ENCODE measurements around the gene ESAM. TPM values are rescaled to one million over a fixed set of nuclear protein-coding genes. Genes with fewer than 3 reads are reported as not detected.

ESAM gene
- polyA plus RNA-seq, 1 of the 3 experiments (the other 2 are of a cell fraction) = 1.3 TPM

GRCh38 chr11:124729571-124729970 lies 32.5 kb downstream of the ESAM start:
- no peak overlapping the region for H3K4me3 ChIP-seq (ENCODE audit: low read depth in 2 of 2, low read length in 1 of 2)
- H3K9ac ChIP-seq = no peak overlapping the region
- H4K20me1 ChIP-seq (ENCODE audit: insufficient read depth) = no peaks in the 10 kb centered on the region
- DNase-seq = no peak
- H3K27ac ChIP-seq (ENCODE audit: low read depth in 2 of 2, low read length in 1 of 2) = no peak overlapping the region
- ChIA-PET POLR2A (no interaction called here), CTCF (interaction anchor here (1.1 kb wide), 1 partner anchor 64 kb away, joined by 3 read pairs; no protein-coding TSS in a partner anchor)
- H2AFZ ChIP-seq (ENCODE audit: low read depth) = no peak overlapping the region
- TF ChIP-seq RXRA (IDR thresholded peaks at IDR 0.05; ENCODE audit: borderline replicate concordance, low read depth) (no peak), MXI1 (IDR thresholded peaks at IDR 0.05; ENCODE audit: low read depth, low read length) (no peak), GABPA (IDR thresholded peaks at IDR 0.05; ENCODE audit: low read depth) (no peak), IRF3 (IDR thresholded peaks at IDR 0.05; ENCODE audit: low read depth, low read length) (no peak), TAF1 (IDR thresholded peaks at IDR 0.05; ENCODE audit: borderline replicate concordance, low read depth, low read length) (no peak), RAD21 (IDR thresholded peaks at IDR 0.05; ENCODE audit: low read length) (no peak), USF2 (IDR thresholded peaks at IDR 0.05; ENCODE audit: borderline replicate concordance, low read depth, low read length) (no peak), NRF1 (IDR thresholded peaks at IDR 0.05; ENCODE audit: low read depth, low read length) (no peak)
- no peaks in the 10 kb centered on the region for H3K9me3 ChIP-seq
- peaks cover 11% of the 10 kb centered on the region for H3F3A ChIP-seq (replicated peaks; ENCODE audit: insufficient read depth)
- H3K4me2 ChIP-seq = no peak overlapping the region
- WGBS (ENCODE audit: low lambda C conversion rate) = 72% methylated on average over 4 of the region's 4 CpGs
- peaks cover 5 to 22% of the 10 kb centered on the region in 2 experiments; a peak in 2 of 4 replicates for H3K4me1 ChIP-seq (ENCODE audit: control insufficient read depth in 1 of 2, insufficient read depth in 2 of 2, low read depth in 1 of 2, low read length in 1 of 2)
- H3K36me3 ChIP-seq (replicated peaks in 1 of 2; ENCODE audit: control insufficient read depth in 1 of 2, insufficient read depth in 2 of 2, low read length in 1 of 2) = no peaks in the 10 kb centered on the region
- no peaks in the 10 kb centered on the region for H3K79me2 ChIP-seq (ENCODE audit: insufficient read depth)
- H3K27me3 ChIP-seq (ENCODE audit: insufficient read depth) = no peaks in the 10 kb centered on the region
- no peaks in the 10 kb centered on the region for H3K9me2 ChIP-seq

- no peak overlapping the region for H3K9ac ChIP-seq
- H3K27me3 ChIP-seq (ENCODE audit: insufficient read depth) = no peaks in the 10 kb centered on the region
- ChIA-PET CTCF (no interaction called here), POLR2A (no interaction called here)
- H3K9me2 ChIP-seq = no peaks in the 10 kb centered on the region
- H3K79me2 ChIP-seq (ENCODE audit: insufficient read depth) = no peaks in the 10 kb centered on the region
- no peak overlapping the region for H3K4me3 ChIP-seq (ENCODE audit: low read depth in 2 of 2, low read length in 1 of 2)
- WGBS (ENCODE audit: low lambda C conversion rate) = 61% methylated on average over 2 of the region's 2 CpGs
- no peak overlapping the region for H3K4me2 ChIP-seq
- no peaks in the 10 kb centered on the region for H3K9me3 ChIP-seq
- TF ChIP-seq PBX3 (IDR thresholded peaks at IDR 0.05) (no peak), RCOR1 (IDR thresholded peaks at IDR 0.05; ENCODE audit: low read length) (no peak), FOXJ3 (CRISPR knock-in tag; IDR thresholded peaks at IDR 0.05) (no peak), POLR2AphosphoS5 (IDR thresholded peaks at IDR 0.05; ENCODE audit: low read depth, low read length) (no peak)
- peaks cover 5 to 22% of the 10 kb centered on the region in 2 experiments; a peak in 2 of 4 replicates for H3K4me1 ChIP-seq (ENCODE audit: control insufficient read depth in 1 of 2, insufficient read depth in 2 of 2, low read depth in 1 of 2, low read length in 1 of 2)
- H3K27ac ChIP-seq (ENCODE audit: low read depth in 2 of 2, low read length in 1 of 2) = no peak overlapping the region
- no peak for DNase-seq
- H2AFZ ChIP-seq (ENCODE audit: low read depth) = no peak overlapping the region
- no peaks in the 10 kb centered on the region for H3K36me3 ChIP-seq (replicated peaks in 1 of 2; ENCODE audit: control insufficient read depth in 1 of 2, insufficient read depth in 2 of 2, low read length in 1 of 2)
- peaks cover 11% of the 10 kb centered on the region for H3F3A ChIP-seq (replicated peaks; ENCODE audit: insufficient read depth)
- no peaks in the 10 kb centered on the region for H4K20me1 ChIP-seq (ENCODE audit: insufficient read depth)
These were observed 34.0 kb downstream of the ESAM start for GRCh38 chr11:124728134-124728533.
